ENCODE measurements around the gene PTTG1. TPM values are rescaled to one million over a fixed set of nuclear protein-coding genes. Genes with fewer than 3 reads are reported as not detected.

The PTTG1 gene
- total and polyA plus RNA-seq, 2 experiments from 2014 or later = 394 to 620 TPM

- H4K20me1 ChIP-seq (replicated peaks; ENCODE audit: insufficient read depth) = no peaks in the 10 kb centered on the region
- no peaks in the 10 kb centered on the region for H3K36me3 ChIP-seq (ENCODE audit: insufficient read depth)
- H3K79me2 ChIP-seq (replicated peaks; ENCODE audit: insufficient read depth) = no peaks in the 10 kb centered on the region
- H3K4me2 ChIP-seq = no peak overlapping the region
- ATAC-seq = no peak
- Mint-ChIP-seq H3K4me1 (no peaks in the 10 kb centered on the region), H3K9me3 (peaks cover 12% of the 10 kb centered on the region; the same call in 2 of the 3 replicates), H3K36me3 (ENCODE audit: low read depth) (no peaks in the 10 kb centered on the region), H3K4me3 (no peak overlapping the region), H3K27ac (no peak overlapping the region), H3K27me3 (ENCODE audit: insufficient read depth, low read depth, poor library complexity) (no peaks in the 10 kb centered on the region)
- H2AFZ ChIP-seq = no peak overlapping the region
- no peaks in the 10 kb centered on the region for H3F3A ChIP-seq (replicated peaks; ENCODE audit: low read depth)
- H3K4me1 ChIP-seq (ENCODE audit: insufficient read depth) = no peaks in the 10 kb centered on the region
- H3K9me2 ChIP-seq (ENCODE audit: insufficient read depth) = no peaks in the 10 kb centered on the region
- TF ChIP-seq ZNF331 (CRISPR knock-in tag; IDR thresholded peaks at IDR 0.05; ENCODE audit: low read depth) (no peak), ETS1 (IDR thresholded peaks at IDR 0.05) (no peak), REST (IDR thresholded peaks at IDR 0.05; ENCODE audit: unreplicated experiment) (no peak), ZNF114 (CRISPR knock-in tag; IDR thresholded peaks at IDR 0.05) (no peak), CREB1 (CRISPR knock-in tag; IDR thresholded peaks at IDR 0.05; ENCODE audit: low read depth) (no peak), NANOG (IDR thresholded peaks at IDR 0.05; ENCODE audit: borderline replicate concordance) (no peak), CTCF (conservative IDR thresholded peaks at IDR 0.05; ENCODE audit: low read depth in 2 of 2) (no peak), POLR2AphosphoS5 (IDR thresholded peaks at IDR 0.05; ENCODE audit: low read depth) (no peak), JUNB (IDR thresholded peaks at IDR 0.05; ENCODE audit: unreplicated experiment) (no peak), EZH2phosphoT487 (IDR thresholded peaks at IDR 0.05; ENCODE audit: unreplicated experiment) (no peak), EZH2 (IDR thresholded peaks at IDR 0.05; ENCODE audit: low read depth, unreplicated experiment) (no peak), ZNF462 (CRISPR knock-in tag; IDR thresholded peaks at IDR 0.05) (no peak), STAT1 (IDR thresholded peaks at IDR 0.05; ENCODE audit: unreplicated experiment) (no peak)
- DNase-seq (ENCODE audit: low spot score) = no peak
- no peaks in the 10 kb centered on the region for H3K27me3 ChIP-seq (ENCODE audit: insufficient read depth)
- no peak overlapping the region for H3K27ac ChIP-seq (ENCODE audit: low read depth)
- no peak overlapping the region for H3K4me3 ChIP-seq
These were observed 39.7 kb downstream of the PTTG1 start for GRCh38 chr5:160461378-160461777.
